Gastroesophageal sphincter (tissue), 3 donors: ENCODE results near the gene CELSR2.

Experiments used
- EP300 ChIP-seq: sonication (generic); formaldehyde crosslinking; IDR thresholded peaks from one replicate; pipeline ENCODE4 v1.6.1; 2017; ENCODE audit warnings: antibody characterized with exemption, mild to moderate bottlenecking
- POLR2A ChIP-seq, 2 donors: fragments of 450-650 bp; IDR thresholded peaks; one replicate each; pipeline ENCODE4 v1.6.1; 2017; ENCODE audit warnings: antibody characterized with exemption in 2 of 2, mild to moderate bottlenecking in 2 of 2, moderate library complexity in 1 of 2
- POLR2AphosphoS5 ChIP-seq: sonication (generic); formaldehyde crosslinking; IDR thresholded peaks from one replicate; pipeline ENCODE4 v1.6.1; 2017; ENCODE audit warnings: antibody characterized with exemption
- TF ChIP-seq, protein P1 (sequence below), 4 experiments: fragments of 200-600 bp in 2 of 4; fragments of 450-650 bp in 2 of 4; sonication (generic) in 1 of 4; IDR thresholded peaks; one replicate each; pipeline ENCODE4 v1.5.1; 2017 to 2019; ENCODE audit warnings: antibody characterized with exemption in 4 of 4, mild to moderate bottlenecking in 2 of 4, moderate library complexity in 2 of 4

DNA sequence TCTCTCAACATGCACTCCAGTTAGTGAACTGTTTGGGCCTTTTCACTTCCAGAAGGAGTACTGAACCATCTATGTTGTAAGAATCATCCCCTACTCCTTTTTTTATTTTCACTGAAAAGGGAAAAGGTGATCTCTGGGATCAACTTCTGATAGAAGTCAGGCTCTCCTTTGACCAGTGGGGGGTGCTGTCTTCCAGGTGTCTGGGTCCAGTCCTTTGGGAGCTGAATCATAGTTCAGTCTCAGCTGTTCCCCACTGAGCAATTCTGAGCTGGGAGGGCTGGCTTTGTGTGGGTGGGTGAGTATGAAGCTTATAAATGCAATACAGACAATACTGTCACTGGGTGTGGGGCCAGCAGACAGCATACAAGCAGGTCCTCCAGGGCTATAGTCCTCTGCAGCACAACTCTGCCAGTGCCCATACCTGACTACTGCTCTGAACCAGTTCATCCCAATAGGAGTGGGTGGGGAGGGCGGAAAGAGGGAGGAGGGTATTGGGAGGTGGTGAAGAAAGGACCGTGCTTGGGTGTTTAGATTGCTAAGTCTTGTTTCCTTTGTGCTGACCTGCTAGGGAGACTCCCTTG lies 48.1 kb upstream of the CELSR2 start:
- TF ChIP-seq, protein P1, sequence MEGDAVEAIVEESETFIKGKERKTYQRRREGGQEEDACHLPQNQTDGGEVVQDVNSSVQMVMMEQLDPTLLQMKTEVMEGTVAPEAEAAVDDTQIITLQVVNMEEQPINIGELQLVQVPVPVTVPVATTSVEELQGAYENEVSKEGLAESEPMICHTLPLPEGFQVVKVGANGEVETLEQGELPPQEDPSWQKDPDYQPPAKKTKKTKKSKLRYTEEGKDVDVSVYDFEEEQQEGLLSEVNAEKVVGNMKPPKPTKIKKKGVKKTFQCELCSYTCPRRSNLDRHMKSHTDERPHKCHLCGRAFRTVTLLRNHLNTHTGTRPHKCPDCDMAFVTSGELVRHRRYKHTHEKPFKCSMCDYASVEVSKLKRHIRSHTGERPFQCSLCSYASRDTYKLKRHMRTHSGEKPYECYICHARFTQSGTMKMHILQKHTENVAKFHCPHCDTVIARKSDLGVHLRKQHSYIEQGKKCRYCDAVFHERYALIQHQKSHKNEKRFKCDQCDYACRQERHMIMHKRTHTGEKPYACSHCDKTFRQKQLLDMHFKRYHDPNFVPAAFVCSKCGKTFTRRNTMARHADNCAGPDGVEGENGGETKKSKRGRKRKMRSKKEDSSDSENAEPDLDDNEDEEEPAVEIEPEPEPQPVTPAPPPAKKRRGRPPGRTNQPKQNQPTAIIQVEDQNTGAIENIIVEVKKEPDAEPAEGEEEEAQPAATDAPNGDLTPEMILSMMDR (IDR thresholded peaks at IDR 0.05): peak in 3 of 4 experiments; percentile 18 to 45 (median 38)
- TF ChIP-seq EP300: no peak
- no peak for TF ChIP-seq POLR2A (IDR thresholded peaks at IDR 0.05)
- TF ChIP-seq POLR2AphosphoS5: no peak
